ENCODE measurements around the gene SREBF1. TPM values are rescaled to one million over a fixed set of nuclear protein-coding genes. Genes with fewer than 3 reads are reported as not detected.

The SREBF1 gene
- total RNA-seq, 1 donor from 2014 or later, result 85.0 TPM

DNA sequence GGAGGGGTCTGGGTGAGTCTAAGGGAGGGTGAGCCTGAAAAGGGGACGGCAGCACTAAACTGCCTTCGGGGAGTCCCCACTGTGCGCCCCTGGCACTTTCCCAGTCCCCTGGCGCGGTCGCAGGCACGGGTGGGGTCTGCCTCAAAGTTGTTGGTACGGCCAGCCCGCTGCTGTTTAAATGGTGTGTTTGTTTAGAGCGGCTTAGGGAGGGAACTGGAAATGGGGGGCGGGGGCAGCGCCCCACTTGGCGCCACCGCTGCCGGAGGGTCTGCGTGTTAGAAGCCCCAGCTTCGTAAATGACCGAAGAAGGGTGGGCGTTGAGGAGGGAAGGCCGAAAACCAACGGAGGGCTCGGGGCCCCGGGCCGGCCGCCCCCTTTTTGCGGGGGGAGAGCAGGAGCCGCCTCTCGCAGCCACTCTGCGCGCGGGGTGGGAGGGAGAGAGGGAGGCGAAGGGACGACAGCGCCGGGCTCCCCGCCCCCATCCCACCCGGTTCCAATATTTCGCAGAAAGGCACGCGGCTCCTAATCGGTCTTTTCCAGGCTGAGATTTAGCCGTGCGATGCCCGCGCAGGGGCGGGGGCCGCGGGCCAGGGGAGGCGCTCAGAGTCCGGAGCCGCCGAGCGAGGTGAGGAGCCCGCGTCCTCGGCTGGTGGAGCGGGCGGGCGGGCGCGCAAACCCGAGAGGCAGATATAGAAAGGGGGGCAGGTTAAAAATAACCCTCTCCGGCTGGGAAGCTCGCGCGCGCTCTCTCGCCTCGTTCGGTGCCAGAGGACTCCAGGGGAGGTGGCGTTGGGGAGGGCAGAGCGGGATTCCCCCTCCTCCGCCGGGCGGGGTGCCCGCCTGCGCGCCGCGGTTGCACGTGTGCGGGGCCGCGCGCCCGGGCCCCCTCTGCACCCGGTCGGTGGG lies 54.9 kb downstream of the SREBF1 start:
- Mint-ChIP-seq H3K4me1 (ENCODE audit: low read depth) (peaks cover 47% of the 10 kb centered on the region), H3K27ac (no peak overlapping the region)

DNA sequence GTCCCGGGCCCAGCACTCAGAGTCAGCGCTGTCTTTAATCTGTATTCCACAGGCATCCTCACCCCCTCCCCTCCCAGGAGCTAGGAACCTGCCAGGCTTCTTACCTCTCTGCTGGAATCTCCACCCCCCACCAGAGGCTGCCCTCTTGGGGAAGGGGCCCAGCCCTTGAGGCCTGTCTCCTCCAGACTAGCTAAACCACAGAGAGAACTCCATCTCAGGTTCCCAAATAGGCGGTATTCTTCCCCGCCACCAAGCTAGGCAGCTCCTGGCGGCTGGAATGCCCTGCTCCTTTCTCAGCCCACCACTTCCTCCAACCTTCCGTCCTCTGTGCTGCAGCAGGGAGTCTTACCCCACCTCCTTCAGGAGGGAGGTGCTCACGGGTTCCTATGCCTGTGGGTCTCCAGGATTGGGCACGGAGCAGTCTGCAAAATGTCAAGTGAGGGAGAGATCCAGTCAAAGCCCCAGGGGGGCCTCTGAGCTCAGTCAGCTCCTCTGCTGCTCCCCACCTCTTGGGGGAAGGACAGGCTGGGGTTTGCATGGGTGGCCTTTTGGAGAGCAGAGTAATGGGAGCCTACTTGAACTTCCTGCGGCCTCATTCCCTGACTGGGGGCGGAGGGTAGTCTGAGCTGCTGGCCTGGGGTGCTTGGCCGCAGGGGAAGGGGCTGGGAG lies 55.7 kb downstream of the SREBF1 start:
- peaks cover 39% of the 10 kb centered on the region for H3K4me1 Mint-ChIP-seq (ENCODE audit: low read depth)
- peak; percentile 37 for DNase-seq (ENCODE audit: low spot score, unreplicated experiment)
- H3K27me3 Mint-ChIP-seq, result no peaks in the 10 kb centered on the region
- H3K36me3 Mint-ChIP-seq (ENCODE audit: insufficient read depth), result no peaks in the 10 kb centered on the region
- TF ChIP-seq, protein P1, sequence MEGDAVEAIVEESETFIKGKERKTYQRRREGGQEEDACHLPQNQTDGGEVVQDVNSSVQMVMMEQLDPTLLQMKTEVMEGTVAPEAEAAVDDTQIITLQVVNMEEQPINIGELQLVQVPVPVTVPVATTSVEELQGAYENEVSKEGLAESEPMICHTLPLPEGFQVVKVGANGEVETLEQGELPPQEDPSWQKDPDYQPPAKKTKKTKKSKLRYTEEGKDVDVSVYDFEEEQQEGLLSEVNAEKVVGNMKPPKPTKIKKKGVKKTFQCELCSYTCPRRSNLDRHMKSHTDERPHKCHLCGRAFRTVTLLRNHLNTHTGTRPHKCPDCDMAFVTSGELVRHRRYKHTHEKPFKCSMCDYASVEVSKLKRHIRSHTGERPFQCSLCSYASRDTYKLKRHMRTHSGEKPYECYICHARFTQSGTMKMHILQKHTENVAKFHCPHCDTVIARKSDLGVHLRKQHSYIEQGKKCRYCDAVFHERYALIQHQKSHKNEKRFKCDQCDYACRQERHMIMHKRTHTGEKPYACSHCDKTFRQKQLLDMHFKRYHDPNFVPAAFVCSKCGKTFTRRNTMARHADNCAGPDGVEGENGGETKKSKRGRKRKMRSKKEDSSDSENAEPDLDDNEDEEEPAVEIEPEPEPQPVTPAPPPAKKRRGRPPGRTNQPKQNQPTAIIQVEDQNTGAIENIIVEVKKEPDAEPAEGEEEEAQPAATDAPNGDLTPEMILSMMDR (IDR thresholded peaks at IDR 0.05; ENCODE audit: unreplicated experiment), result peak; percentile 43
- H3K27ac Mint-ChIP-seq, result peak overlapping the region; percentile 84
- H3K4me3 Mint-ChIP-seq (ENCODE audit: low read depth), result peak overlapping the region; percentile 66
- no peaks in the 10 kb centered on the region for H3K9me3 Mint-ChIP-seq (ENCODE audit: low read depth)

More for the DNA sequence above, 54.9 kb downstream of the SREBF1 start:
- TF ChIP-seq, protein P1 (IDR thresholded peaks at IDR 0.05; ENCODE audit: unreplicated experiment), result no peak
- H3K36me3 Mint-ChIP-seq (ENCODE audit: insufficient read depth), result no peaks in the 10 kb centered on the region
- no peaks in the 10 kb centered on the region for H3K27me3 Mint-ChIP-seq
- DNase-seq (ENCODE audit: low spot score, unreplicated experiment), result peak; percentile 36
- H3K4me3 Mint-ChIP-seq (ENCODE audit: low read depth), result peak overlapping the region; percentile 66
- no peaks in the 10 kb centered on the region for H3K9me3 Mint-ChIP-seq (ENCODE audit: low read depth)

DNA sequence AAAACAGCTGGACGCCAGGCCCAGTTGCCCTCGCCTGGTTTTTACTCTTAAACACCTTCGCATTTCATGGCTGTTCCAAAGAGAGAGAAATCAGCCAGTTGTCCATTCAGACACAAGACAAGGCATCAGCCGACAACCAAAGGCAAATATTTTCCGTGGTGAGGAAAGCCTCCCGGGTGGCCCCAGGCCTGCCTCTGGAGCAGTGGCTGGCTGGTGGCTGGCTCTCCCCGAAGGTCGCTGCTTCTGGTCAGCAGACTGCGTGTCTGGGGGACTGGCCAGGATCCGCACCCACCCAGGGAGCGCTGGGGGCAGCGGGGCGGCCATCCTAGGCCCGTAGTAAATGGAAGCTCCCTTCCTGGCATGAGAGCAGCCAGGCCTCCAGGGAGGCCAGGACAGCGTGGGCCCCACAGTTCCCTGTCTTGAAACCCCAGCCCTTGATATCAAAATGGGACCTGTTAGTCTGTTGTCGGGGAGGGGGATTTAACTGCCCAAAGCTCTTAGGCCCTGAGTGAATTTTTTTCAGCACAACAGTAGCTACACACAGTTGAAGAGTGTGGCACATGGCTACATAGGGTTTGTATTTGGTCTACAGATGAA lies 57.7 kb downstream of the SREBF1 start:
- H3K27ac Mint-ChIP-seq, result peak overlapping the region; percentile 37
- peaks cover 22% of the 10 kb centered on the region for H3K4me1 Mint-ChIP-seq (ENCODE audit: low read depth)
- DNase-seq (ENCODE audit: low spot score, unreplicated experiment), result no peak
- no peaks in the 10 kb centered on the region for H3K9me3 Mint-ChIP-seq (ENCODE audit: low read depth)
- no peaks in the 10 kb centered on the region for H3K36me3 Mint-ChIP-seq (ENCODE audit: insufficient read depth)
- no peak overlapping the region for H3K4me3 Mint-ChIP-seq (ENCODE audit: low read depth)
- no peaks in the 10 kb centered on the region for H3K27me3 Mint-ChIP-seq
- TF ChIP-seq, protein P1 (IDR thresholded peaks at IDR 0.05; ENCODE audit: unreplicated experiment), result no peak

DNA sequence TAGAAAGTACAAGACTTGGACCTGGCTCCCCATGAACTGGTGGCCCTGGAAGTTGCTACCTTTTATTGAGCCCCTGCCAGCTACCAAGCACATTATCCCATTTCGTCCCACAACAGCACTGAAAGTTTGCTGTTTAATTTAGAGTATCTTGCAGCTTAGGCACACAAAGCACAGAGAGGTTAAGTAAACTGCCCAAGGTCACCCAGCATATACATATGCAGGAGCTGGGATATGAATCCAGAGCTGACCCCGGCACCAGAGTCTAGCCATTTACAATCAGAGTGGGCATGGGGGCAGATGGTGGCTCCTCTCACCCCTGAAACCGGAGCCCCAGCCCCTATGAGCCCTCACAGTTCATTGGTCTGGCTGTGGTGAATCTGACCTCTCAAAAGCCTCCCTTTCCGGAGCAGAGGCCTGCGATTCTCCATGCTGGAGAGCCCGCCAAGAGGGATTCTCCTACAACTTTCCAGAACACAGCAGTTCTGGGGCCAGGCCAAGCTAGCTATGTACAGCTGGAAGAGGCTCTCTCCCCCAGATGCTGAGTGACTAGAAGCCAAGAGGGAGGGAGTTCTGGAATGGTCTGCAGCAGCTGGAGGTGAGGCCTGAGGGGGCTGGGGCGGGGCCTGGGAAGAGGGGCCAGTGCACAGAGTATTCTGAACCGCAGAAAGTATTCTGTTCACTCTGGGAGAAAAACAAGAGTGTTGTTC lies 58.3 kb downstream of the SREBF1 start:
- H3K36me3 Mint-ChIP-seq (ENCODE audit: insufficient read depth), result no peaks in the 10 kb centered on the region
- peaks cover 20% of the 10 kb centered on the region for H3K4me1 Mint-ChIP-seq (ENCODE audit: low read depth)
- no peaks in the 10 kb centered on the region for H3K27me3 Mint-ChIP-seq
- H3K9me3 Mint-ChIP-seq (ENCODE audit: low read depth), result no peaks in the 10 kb centered on the region
- H3K4me3 Mint-ChIP-seq (ENCODE audit: low read depth), result no peak overlapping the region
- TF ChIP-seq, protein P1 (IDR thresholded peaks at IDR 0.05; ENCODE audit: unreplicated experiment), result no peak
- H3K27ac Mint-ChIP-seq, result peak overlapping the region; percentile 37
- no peak for DNase-seq (ENCODE audit: low spot score, unreplicated experiment)

DNA sequence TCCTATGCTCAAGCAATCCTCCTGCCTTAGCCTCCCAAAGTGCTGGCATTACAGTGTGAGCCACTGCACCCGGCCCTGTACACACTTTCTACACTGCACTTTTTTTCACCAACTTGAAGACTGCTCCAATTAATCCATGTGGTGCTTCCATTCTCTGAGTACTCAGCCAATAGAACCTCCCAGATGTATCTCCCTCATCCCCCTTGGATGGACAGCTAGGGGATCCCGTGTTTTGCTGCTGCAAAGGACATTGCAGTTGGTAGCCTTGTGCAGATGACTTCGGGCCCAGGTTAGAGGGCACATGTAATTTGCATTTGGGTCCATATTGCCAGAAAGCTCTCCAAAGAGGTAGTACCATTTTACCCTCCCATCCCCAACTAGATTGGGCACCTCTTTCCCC lies 59.9 kb downstream of the SREBF1 start:
- Mint-ChIP-seq H3K27ac (no peak overlapping the region), H3K36me3 (ENCODE audit: insufficient read depth) (no peaks in the 10 kb centered on the region), H3K4me3 (ENCODE audit: low read depth) (no peak overlapping the region), H3K9me3 (ENCODE audit: low read depth) (no peaks in the 10 kb centered on the region), H3K4me1 (ENCODE audit: low read depth) (peaks cover 20% of the 10 kb centered on the region), H3K27me3 (no peaks in the 10 kb centered on the region)
- TF ChIP-seq, protein P1 (IDR thresholded peaks at IDR 0.05; ENCODE audit: unreplicated experiment), result no peak
- no peak for DNase-seq (ENCODE audit: low spot score, unreplicated experiment)
